Activated CD4-positive, CD25-positive, alpha-beta regulatory T cell (primary cell): Measurements from ENCODE around the gene PPP1R16B.
"Not testable (repeated sequence)": the region's sequence is repeated elsewhere in the genome, so short reads cannot be mapped to it uniquely, and the experiment has no call there.

Experiments
- DNase-seq, 4 experiments: peaks; one replicate each; lab custom pipeline; 2025; lab: John Stamatoyannopoulos, UW

PPP1R16B gene

GRCh38 chr20:38853759-38854158, 48.3 kb downstream of the PPP1R16B start:
- DNase-seq, result no peak

GRCh38 chr20:38854654-38855066, 49.2 kb downstream of the PPP1R16B start:
- no peak for DNase-seq

- DNase-seq, result no peak
Observed at GRCh38 chr20:38855356-38855755, 49.9 kb downstream of the PPP1R16B start.

DNA sequence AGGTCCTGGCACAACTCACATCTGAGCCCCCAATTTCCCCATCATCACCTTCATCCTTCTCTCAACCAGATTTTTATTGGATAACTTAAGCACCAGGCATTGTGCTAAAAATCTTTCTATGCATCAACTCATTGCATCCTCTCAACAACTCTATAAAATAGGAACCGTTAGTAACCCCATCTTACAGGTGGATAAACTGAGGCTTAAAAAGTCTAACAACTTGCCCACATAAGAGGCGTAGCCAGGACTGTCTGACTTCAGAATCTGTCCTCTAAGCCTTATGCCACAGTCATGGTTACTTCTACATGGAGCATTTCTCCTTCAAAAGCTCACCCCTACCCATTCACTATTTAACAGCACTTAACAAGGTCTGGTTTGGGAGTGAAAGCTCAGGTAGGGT, 51.1 kb downstream of the PPP1R16B start:
- no peak for DNase-seq

- no peak for DNase-seq
Observed at GRCh38 chr20:38857703-38858102, 52.2 kb downstream of the PPP1R16B start.

- no peak for DNase-seq
Observed at GRCh38 chr20:38859070-38859690, 53.7 kb downstream of the PPP1R16B start.

DNA sequence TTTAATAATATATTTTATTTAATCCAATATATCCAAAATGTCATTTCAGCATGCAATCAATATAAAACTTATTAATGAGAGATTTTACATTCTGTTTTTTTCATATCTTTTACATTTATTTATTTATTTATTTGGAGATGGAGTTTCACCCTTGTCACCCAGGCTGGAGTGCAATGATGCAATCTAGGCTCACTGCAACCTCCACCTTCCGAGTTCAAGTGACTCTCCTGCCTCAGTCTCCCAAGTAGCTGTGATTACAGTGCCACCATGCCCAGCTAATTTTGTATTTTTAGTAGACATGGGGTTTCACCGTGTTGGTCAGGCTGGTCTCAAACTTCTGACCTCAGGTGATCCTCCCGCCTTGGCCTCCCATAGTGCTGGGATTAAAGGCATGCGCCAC, 54.4 kb downstream of the PPP1R16B start:
- not testable (repeated sequence) for DNase-seq

DNA sequence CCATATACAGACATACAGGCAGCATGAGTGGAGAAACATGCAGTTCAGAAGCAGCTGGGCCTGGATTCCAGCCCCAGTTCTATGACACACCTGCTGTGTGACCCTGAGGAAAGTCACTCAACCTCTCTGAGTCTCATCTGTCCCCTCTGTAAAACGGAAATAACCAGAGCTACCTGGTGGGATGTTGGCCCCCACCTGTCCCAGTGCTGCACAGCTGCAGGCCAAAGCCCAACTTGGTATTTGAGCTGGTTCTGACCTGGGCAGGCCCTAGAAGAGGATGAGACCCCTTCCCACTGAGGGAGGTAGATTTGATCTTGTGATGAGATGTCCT, 55.5 kb downstream of the PPP1R16B start:
- DNase-seq, result no peak

GRCh38 chr20:38862226-38862625, 56.7 kb downstream of the PPP1R16B start:
- DNase-seq, result no peak

GRCh38 chr20:38863024-38863851, 57.7 kb downstream of the PPP1R16B start:
- DNase-seq, result no peak

- DNase-seq, result no peak
Observed at GRCh38 chr20:38864662-38865061, 59.2 kb downstream of the PPP1R16B start.

DNA sequence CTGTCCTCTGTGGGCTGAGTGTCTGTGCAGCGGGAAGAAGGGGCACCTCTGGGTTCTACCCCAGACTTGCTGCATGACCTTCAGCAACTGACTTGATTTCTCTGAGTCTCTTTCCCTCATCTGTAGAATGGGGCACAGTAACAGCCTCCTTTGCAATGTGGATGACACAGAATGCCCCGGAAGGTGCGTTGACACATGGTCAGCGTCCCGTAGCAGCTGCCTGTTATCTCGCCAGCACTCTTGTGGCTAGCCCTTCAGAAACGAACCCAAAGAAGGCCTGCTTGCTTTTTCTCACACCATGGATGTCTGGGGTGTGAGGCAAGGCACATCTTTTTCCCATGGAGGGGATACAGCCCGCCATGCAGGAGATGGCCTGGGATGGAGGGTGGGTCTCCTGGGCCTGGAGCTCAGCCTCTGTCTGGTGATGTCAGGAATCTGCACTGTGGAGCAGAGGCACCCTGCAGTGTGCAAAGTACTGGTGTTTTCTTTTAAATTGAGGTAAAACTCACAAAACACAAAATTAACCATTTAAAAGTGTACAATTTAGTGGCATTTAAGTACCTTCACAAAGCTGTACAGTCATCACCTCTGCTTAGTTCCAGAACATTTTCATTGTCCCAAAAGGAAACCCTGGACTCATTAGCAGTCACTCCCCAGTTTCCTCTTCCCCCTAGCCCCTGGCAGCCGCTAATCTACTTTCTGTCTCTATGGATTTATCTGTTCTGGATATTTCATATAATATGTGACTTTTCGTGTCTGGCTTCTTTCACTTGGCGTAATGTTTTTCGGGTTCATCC, 61.0 kb downstream of the PPP1R16B start:
- no peak for DNase-seq

GRCh38 chr20:38867062-38867359, 61.5 kb downstream of the PPP1R16B start:
- no peak for DNase-seq

- no peak for DNase-seq
Observed at GRCh38 chr20:38870733-38871559, 65.4 kb downstream of the PPP1R16B start.

GRCh38 chr20:38871560-38871953, 66.1 kb downstream of the PPP1R16B start:
- no peak for DNase-seq

DNA sequence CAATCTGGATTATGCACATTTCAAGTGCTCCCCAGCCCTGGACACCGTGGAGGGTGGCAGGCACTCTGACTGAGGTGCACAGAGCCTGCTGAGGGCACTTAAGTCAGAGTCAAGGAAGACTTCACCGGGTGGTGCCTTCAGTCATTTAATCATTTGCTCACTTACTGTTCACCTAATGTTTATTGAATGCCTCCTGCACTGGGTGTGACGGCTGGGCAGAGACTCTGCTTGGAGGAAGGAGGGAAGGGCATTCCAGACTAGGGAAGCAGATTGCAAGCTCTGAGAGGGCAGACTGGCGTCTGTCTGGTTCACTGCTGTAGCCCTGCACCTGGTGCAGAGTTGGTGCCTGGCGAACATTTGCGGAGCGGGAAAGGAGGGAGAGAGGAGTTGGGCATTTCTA, 66.5 kb downstream of the PPP1R16B start:
- no peak for DNase-seq

GRCh38 chr20:38872491-38873049, 67.1 kb downstream of the PPP1R16B start:
- DNase-seq, result no peak

DNA sequence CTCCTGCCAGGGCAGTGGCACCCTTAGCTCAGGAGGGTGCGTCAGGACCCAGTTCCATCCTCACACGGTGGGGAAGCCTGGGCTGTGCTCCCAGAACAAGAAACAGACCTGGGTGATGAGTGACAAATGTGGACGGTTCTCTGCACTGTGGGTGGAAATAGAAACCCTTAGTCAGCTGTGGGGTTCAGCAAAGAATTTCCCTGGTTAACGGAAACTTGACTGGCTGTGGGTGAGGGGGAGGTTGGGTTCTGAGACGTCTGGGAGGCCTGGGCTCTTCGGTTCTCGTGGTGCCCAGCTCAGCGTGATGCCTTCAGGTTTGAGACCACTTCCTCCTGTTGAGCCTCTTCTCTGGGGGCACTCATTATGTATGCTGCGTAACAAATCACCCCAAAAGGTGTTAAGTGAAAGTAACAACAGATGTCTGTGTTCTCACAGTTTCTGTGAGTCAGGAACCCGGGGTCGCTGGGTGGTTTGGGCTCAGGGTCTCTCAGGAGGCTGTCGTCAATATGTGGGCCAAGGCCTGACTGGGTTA, 67.6 kb downstream of the PPP1R16B start:
- DNase-seq, result peak; percentile 20 to 68 (median 42)

DNA sequence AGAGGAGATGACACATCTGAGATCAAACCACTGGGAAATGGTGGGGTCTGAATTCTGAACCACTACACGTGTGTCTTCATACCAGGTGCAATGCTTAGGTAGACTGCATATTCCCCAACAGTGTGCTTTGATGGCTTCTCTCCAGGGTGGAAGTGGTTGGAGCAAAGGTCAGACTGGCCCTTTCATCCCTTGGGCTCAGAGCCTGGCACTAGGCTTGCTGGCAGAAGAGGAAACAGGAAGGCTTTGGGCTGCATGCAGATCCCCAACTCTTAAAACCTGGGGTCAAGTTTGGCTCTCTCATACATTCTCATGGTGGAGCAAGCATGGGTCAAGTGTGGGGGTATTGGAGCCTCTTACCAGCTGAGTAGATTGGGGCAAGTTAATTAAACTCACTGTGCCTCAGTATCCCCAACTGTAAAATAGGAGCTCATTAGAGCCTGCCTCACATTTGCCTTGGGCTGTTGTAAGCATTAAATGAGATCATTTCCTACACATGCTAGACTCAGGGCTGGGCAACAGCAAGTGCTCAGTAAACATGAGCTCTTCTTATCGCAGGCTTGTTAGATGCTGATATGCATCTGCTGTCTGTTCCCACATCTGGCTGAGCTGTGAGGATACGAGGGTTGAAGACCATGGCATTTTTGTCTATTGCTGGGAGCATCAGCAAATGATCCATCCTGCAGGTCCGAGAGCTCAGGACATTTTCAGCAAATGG, 69.1 kb downstream of the PPP1R16B start:
- DNase-seq, result no peak

GRCh38 chr20:38875175-38875993, 69.9 kb downstream of the PPP1R16B start:
- peak in 2 of 4 experiments; percentile 31 to 43 for DNase-seq
